ENCODE results near the gene KIF6. TPM values are rescaled to one million over a fixed set of nuclear protein-coding genes. Genes with fewer than 3 reads are reported as not detected.

The KIF6 gene
- total RNA-seq, 1 experiment from 2014 or later, result not detected

DNA sequence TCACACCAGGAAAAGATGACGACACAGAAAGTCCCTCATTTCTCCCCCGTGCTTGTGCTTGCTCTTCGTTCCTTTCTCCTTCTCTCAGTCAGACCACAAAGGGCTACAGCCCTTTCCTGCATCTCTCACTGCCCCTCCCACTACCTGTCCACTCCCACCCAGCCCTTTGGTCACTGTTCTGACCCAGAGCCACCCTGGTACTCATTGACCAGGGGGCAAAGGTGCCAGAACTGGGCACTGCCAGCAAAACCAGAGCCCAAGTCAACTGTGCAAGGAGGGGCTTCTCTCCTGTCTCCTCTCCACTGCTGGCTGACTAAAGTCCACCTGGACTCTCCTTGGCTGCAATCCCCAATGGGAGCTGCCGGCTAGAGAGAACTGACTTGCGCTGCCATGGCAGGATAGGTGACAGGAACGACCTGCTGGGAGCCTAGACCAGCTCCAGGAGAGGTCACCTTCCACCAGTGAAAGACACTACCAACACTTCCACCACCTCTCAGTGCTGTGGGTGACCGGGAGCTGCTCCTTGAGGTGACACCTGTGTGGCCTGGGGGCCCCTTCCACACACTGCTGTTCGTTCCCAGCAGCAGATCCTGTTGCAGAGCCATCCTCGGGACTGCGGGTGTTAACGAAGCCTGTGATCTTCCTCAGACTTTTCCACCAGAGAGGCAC is 443.8 kb downstream of the KIF6 start:
- no peak for ATAC-seq
- CTCF ChIA-PET, result no interaction called here
- BruUV-seq (replicated peaks), result no TSS peak
- no peak overlapping the region for H3K9ac ChIP-seq (ENCODE audit: low read length)
- RAD21 ChIA-PET (ENCODE audit: low non-redundant PET in 1 of 2, low total read pairs in 2 of 2, uncharacterized antibody in 2 of 2, unreplicated experiment in 2 of 2), result no interaction called here
- H3K79me2 ChIP-seq (ENCODE audit: insufficient read depth, low read length), result no peaks in the 10 kb centered on the region
- POLR2A ChIA-PET, result no interaction called here
- no peaks in the 10 kb centered on the region for H3K9me2 ChIP-seq (ENCODE audit: insufficient read depth)
- H3K9me3 ChIP-seq (ENCODE audit: control insufficient read depth in 1 of 2, insufficient read depth in 1 of 2, low read depth in 1 of 2, low read length in 2 of 2), result no peaks in the 10 kb centered on the region
- peaks cover 12 to 38% of the 10 kb centered on the region in 2 experiments for H3K4me1 ChIP-seq (ENCODE audit: control insufficient read depth in 1 of 2, insufficient read depth in 2 of 2, low read length in 2 of 2)
- no peaks in the 10 kb centered on the region for H4K20me1 ChIP-seq (ENCODE audit: insufficient read depth)
- H3K27me3 ChIP-seq (ENCODE audit: insufficient read depth, low read length), result no peaks in the 10 kb centered on the region
- no peak overlapping the region for H2AFZ ChIP-seq (ENCODE audit: low read depth, low read length, poor library complexity, severe bottlenecking)
- no peak overlapping the region for H3K4me2 ChIP-seq (ENCODE audit: low read length)
- TF ChIP-seq, protein P1, sequence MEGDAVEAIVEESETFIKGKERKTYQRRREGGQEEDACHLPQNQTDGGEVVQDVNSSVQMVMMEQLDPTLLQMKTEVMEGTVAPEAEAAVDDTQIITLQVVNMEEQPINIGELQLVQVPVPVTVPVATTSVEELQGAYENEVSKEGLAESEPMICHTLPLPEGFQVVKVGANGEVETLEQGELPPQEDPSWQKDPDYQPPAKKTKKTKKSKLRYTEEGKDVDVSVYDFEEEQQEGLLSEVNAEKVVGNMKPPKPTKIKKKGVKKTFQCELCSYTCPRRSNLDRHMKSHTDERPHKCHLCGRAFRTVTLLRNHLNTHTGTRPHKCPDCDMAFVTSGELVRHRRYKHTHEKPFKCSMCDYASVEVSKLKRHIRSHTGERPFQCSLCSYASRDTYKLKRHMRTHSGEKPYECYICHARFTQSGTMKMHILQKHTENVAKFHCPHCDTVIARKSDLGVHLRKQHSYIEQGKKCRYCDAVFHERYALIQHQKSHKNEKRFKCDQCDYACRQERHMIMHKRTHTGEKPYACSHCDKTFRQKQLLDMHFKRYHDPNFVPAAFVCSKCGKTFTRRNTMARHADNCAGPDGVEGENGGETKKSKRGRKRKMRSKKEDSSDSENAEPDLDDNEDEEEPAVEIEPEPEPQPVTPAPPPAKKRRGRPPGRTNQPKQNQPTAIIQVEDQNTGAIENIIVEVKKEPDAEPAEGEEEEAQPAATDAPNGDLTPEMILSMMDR (IDR thresholded peaks at IDR 0.05 in 2 of 3, conservative IDR thresholded peaks at IDR 0.05 in 1 of 3; ENCODE audit: borderline replicate concordance in 1 of 3, insufficient read depth in 1 of 3, low read depth in 2 of 3, low read length in 2 of 3), result no peak
- TF ChIP-seq SP1 (IDR thresholded peaks at IDR 0.05; ENCODE audit: low read depth) (no peak), EZH2 (IDR thresholded peaks at IDR 0.05) (no peak), POLR2AphosphoS5 (IDR thresholded peaks at IDR 0.05; ENCODE audit: low read depth, low read length) (no peak), EGR1 (IDR thresholded peaks at IDR 0.05; ENCODE audit: low read depth) (no peak), ZFX (IDR thresholded peaks at IDR 0.05) (no peak), POLR2A (IDR thresholded peaks at IDR 0.05; ENCODE audit: borderline replicate concordance, extremely low read depth, insufficient read depth, insufficient read length) (no peak), YY1 (IDR thresholded peaks at IDR 0.05; ENCODE audit: extremely low read depth, insufficient replicate concordance, low read depth, low read length) (no peak), TCF7L2 (IDR thresholded peaks at IDR 0.05; ENCODE audit: borderline replicate concordance, extremely low read depth, insufficient read depth, insufficient read length) (no peak), JUND (IDR thresholded peaks at IDR 0.05) (no peak), EZH2phosphoT487 (IDR thresholded peaks at IDR 0.05; ENCODE audit: borderline replicate concordance) (no peak), CBX3 (IDR thresholded peaks at IDR 0.05; ENCODE audit: low read depth) (no peak), FOSL1 (IDR thresholded peaks at IDR 0.05; ENCODE audit: low read depth) (no peak), RAD21 (IDR thresholded peaks at IDR 0.05; ENCODE audit: low read depth) (no peak), SRF (IDR thresholded peaks at IDR 0.05; ENCODE audit: low read depth) (no peak), ELF1 (IDR thresholded peaks at IDR 0.05; ENCODE audit: borderline replicate concordance, low read depth) (no peak)
- TF ChIP-seq, protein P2, sequence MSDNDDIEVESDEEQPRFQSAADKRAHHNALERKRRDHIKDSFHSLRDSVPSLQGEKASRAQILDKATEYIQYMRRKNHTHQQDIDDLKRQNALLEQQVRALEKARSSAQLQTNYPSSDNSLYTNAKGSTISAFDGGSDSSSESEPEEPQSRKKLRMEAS (IDR thresholded peaks at IDR 0.05), result no peak
- TF ChIP-seq, protein P3, sequence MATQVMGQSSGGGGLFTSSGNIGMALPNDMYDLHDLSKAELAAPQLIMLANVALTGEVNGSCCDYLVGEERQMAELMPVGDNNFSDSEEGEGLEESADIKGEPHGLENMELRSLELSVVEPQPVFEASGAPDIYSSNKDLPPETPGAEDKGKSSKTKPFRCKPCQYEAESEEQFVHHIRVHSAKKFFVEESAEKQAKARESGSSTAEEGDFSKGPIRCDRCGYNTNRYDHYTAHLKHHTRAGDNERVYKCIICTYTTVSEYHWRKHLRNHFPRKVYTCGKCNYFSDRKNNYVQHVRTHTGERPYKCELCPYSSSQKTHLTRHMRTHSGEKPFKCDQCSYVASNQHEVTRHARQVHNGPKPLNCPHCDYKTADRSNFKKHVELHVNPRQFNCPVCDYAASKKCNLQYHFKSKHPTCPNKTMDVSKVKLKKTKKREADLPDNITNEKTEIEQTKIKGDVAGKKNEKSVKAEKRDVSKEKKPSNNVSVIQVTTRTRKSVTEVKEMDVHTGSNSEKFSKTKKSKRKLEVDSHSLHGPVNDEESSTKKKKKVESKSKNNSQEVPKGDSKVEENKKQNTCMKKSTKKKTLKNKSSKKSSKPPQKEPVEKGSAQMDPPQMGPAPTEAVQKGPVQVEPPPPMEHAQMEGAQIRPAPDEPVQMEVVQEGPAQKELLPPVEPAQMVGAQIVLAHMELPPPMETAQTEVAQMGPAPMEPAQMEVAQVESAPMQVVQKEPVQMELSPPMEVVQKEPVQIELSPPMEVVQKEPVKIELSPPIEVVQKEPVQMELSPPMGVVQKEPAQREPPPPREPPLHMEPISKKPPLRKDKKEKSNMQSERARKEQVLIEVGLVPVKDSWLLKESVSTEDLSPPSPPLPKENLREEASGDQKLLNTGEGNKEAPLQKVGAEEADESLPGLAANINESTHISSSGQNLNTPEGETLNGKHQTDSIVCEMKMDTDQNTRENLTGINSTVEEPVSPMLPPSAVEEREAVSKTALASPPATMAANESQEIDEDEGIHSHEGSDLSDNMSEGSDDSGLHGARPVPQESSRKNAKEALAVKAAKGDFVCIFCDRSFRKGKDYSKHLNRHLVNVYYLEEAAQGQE (IDR thresholded peaks at IDR 0.05; ENCODE audit: low read depth), result no peak
- no peak overlapping the region for H3K27ac ChIP-seq (ENCODE audit: low read depth, low read length)
- H3K36me3 ChIP-seq (ENCODE audit: control insufficient read depth in 1 of 2, insufficient read depth in 2 of 2, low read length in 2 of 2), result no peaks in the 10 kb centered on the region
- intact Hi-C loops (cut with micrococcal nuclease), result no loop called here
- no peak for DNase-seq (ENCODE audit: low read depth, low spot score)
- H3K4me3 ChIP-seq (replicated peaks in 1 of 2; ENCODE audit: low read depth in 1 of 2, low read length in 2 of 2), result no peak overlapping the region
